ENCODE results near the gene ACTRT2.

ACTRT2 gene

DNA sequence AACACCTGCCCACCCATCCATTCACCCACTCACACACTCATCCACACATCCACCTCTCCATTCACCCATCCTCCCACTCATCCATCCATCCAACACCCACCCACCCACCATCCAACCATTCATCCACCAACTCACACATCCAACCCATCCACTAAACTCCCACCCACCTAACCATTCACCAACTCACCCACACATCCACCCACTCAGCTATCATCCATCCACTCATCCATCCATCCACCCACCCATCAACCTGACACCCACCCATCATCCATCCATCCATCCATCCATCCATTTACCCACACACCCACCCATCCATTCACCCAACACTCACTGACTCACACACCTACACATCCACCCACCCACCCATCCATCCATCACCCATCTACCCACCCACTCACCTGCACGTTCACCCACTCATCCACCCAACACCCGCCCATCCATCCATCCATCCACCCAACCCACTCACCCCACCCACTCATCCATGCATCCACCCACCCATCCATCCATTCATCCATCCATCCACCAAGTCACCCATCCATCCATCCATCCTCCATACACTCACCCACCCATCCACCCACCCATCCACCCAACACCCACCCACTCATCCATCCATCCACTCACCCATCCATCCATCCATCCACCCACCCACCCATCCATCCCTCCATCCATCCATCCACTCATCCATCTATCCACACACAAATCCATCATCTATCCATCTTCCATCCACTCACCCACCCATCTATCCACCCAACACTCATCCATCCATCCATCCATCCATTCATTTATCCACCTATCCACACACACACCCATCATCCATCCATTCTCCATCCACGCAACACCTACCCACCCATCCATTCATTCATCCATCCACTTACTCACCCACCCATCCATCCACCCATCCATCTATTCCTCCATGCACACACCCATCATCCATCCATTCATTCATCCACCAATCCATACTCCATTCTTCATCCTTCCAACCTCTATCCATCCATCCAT is 30.3 kb downstream of the ACTRT2 start:
- no peak for DNase-seq

GRCh38 chr1:3052501-3052900 is 31.2 kb downstream of the ACTRT2 start:
- Histone ChIP-seq H3K4me3 (ENCODE audit: low read length) (no peak overlapping the region), H3K9ac (ENCODE audit: low read length) (no peak overlapping the region), H3K9me3 (replicated peaks; ENCODE audit: insufficient read depth, low read length) (no peaks in the 10 kb centered on the region), H3K4me1 (ENCODE audit: low read length) (no peaks in the 10 kb centered on the region), H3K4me2 (ENCODE audit: low read depth, low read length) (no peak overlapping the region), H3K27me3 (replicated peaks; ENCODE audit: insufficient read depth, low read length) (peaks cover 65% of the 10 kb centered on the region), H3K9me2 (replicated peaks; ENCODE audit: insufficient read depth, low read length) (no peaks in the 10 kb centered on the region), H3K36me3 (replicated peaks; ENCODE audit: insufficient read depth, low read length) (no peaks in the 10 kb centered on the region), H2AFZ (ENCODE audit: low read length) (no peak overlapping the region), H4K20me1 (ENCODE audit: insufficient read depth, low read length) (no peaks in the 10 kb centered on the region), H3F3A (ENCODE audit: insufficient read depth, low read length) (no peaks in the 10 kb centered on the region), H3K27ac (ENCODE audit: low read length) (no peak overlapping the region), H3K79me2 (ENCODE audit: low read length) (no peaks in the 10 kb centered on the region)
- TF ChIP-seq EZH2phosphoT487 (IDR thresholded peaks at IDR 0.05; ENCODE audit: low read length): no peak
- TF ChIP-seq, protein P1, sequence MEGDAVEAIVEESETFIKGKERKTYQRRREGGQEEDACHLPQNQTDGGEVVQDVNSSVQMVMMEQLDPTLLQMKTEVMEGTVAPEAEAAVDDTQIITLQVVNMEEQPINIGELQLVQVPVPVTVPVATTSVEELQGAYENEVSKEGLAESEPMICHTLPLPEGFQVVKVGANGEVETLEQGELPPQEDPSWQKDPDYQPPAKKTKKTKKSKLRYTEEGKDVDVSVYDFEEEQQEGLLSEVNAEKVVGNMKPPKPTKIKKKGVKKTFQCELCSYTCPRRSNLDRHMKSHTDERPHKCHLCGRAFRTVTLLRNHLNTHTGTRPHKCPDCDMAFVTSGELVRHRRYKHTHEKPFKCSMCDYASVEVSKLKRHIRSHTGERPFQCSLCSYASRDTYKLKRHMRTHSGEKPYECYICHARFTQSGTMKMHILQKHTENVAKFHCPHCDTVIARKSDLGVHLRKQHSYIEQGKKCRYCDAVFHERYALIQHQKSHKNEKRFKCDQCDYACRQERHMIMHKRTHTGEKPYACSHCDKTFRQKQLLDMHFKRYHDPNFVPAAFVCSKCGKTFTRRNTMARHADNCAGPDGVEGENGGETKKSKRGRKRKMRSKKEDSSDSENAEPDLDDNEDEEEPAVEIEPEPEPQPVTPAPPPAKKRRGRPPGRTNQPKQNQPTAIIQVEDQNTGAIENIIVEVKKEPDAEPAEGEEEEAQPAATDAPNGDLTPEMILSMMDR (IDR thresholded peaks at IDR 0.05; ENCODE audit: low read length): no peak
- no peak for TF ChIP-seq EZH2 (optimal IDR thresholded peaks at IDR 0.05; ENCODE audit: low read depth, low read length)
- DNase-seq: no peak

More for the DNA sequence above, 30.3 kb downstream of the ACTRT2 start:
- Histone ChIP-seq H3K27me3 (replicated peaks; ENCODE audit: insufficient read depth, low read length) (peaks cover 64% of the 10 kb centered on the region), H2AFZ (ENCODE audit: low read length) (no peak overlapping the region), H3K9me2 (replicated peaks; ENCODE audit: insufficient read depth, low read length) (no peaks in the 10 kb centered on the region), H3F3A (ENCODE audit: insufficient read depth, low read length) (no peaks in the 10 kb centered on the region), H3K36me3 (replicated peaks; ENCODE audit: insufficient read depth, low read length) (no peaks in the 10 kb centered on the region), H3K4me1 (ENCODE audit: low read length) (no peaks in the 10 kb centered on the region), H3K9me3 (replicated peaks; ENCODE audit: insufficient read depth, low read length) (no peaks in the 10 kb centered on the region), H4K20me1 (ENCODE audit: insufficient read depth, low read length) (no peaks in the 10 kb centered on the region), H3K27ac (ENCODE audit: low read length) (no peak overlapping the region), H3K4me2 (ENCODE audit: low read depth, low read length) (no peak overlapping the region), H3K9ac (ENCODE audit: low read length) (no peak overlapping the region), H3K4me3 (ENCODE audit: low read length) (no peak overlapping the region), H3K79me2 (ENCODE audit: low read length) (no peaks in the 10 kb centered on the region)
- TF ChIP-seq EZH2 (optimal IDR thresholded peaks at IDR 0.05; ENCODE audit: low read depth, low read length): no peak
- TF ChIP-seq, protein P1 (IDR thresholded peaks at IDR 0.05; ENCODE audit: low read length): no peak
- no peak for TF ChIP-seq EZH2phosphoT487 (IDR thresholded peaks at IDR 0.05; ENCODE audit: low read length)

DNA sequence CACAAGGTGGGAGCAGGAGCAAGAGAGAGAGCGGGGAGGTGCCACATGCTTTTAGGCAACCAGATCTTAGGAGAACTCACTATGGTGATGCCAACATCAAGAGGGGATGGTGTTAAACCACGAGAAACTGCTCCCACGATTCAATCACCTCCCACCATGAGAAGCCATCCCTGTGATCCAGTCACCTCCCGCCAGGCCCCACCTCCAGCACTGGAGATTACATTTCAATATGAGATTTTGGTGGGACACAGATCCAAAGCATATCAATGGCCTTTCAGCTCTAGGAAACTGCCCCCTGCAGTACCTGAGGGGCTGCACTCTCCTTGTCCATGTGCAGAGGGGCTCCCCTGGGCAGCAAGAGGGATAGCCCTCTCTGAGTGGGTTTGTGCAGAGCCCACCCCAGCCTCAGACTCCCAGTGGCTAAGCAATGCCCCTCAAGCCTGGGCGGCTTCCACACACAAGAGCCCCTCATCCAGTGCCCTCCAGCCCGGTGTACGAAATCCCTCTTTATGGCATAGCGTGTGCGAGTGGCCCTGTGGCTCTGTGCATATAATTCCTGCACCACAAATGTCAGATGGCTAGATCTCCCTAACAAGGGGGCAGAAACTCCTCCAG is 32.2 kb downstream of the ACTRT2 start:
- Histone ChIP-seq H3K27me3 (replicated peaks; ENCODE audit: insufficient read depth, low read length) (peaks cover 65% of the 10 kb centered on the region), H3K4me2 (ENCODE audit: low read depth, low read length) (no peak overlapping the region), H3F3A (ENCODE audit: insufficient read depth, low read length) (no peaks in the 10 kb centered on the region), H3K4me1 (ENCODE audit: low read length) (no peaks in the 10 kb centered on the region), H3K36me3 (replicated peaks; ENCODE audit: insufficient read depth, low read length) (no peaks in the 10 kb centered on the region), H4K20me1 (ENCODE audit: insufficient read depth, low read length) (no peaks in the 10 kb centered on the region), H3K9me2 (replicated peaks; ENCODE audit: insufficient read depth, low read length) (no peaks in the 10 kb centered on the region), H3K9me3 (replicated peaks; ENCODE audit: insufficient read depth, low read length) (no peaks in the 10 kb centered on the region), H3K9ac (ENCODE audit: low read length) (no peak overlapping the region), H3K4me3 (ENCODE audit: low read length) (no peak overlapping the region), H3K79me2 (ENCODE audit: low read length) (no peaks in the 10 kb centered on the region), H3K27ac (ENCODE audit: low read length) (no peak overlapping the region), H2AFZ (ENCODE audit: low read length) (no peak overlapping the region)
- no peak for TF ChIP-seq EZH2phosphoT487 (IDR thresholded peaks at IDR 0.05; ENCODE audit: low read length)
- TF ChIP-seq EZH2 (optimal IDR thresholded peaks at IDR 0.05; ENCODE audit: low read depth, low read length): no peak
- TF ChIP-seq, protein P1 (IDR thresholded peaks at IDR 0.05; ENCODE audit: low read length): no peak
- no peak for DNase-seq
